ENCODE measurements around the gene SOX10.

Gene SOX10

GRCh38 chr22:37983860-37984791 lies at the start of gene SOX10:
SOX10 (minus strand) TSS chr22:37984555; CDS start chr22:37983784, 771 bp downstream.
- H3K27ac ChIP-seq (ENCODE audit: low read depth, low read length): no peak within 1 kb of the TSS
- peak within 1 kb of the TSS; percentile 60 for H3K4me3 ChIP-seq (ENCODE audit: low read depth, low read length)
- H3K4me1 ChIP-seq (ENCODE audit: control insufficient read depth, insufficient read depth, low read length): peaks cover 33% of the 10 kb centered on the region
- H3K9ac ChIP-seq (ENCODE audit: low read length): peak within 1 kb of the TSS; percentile 37
- H3K36me3 ChIP-seq (ENCODE audit: control insufficient read depth, insufficient read depth, low read length): no peaks in the 10 kb centered on the region
- no peaks in the 10 kb centered on the region for H3K9me3 ChIP-seq (ENCODE audit: control insufficient read depth, insufficient read depth, low read depth, low read length)
- peaks cover 29% of the 10 kb centered on the region for H3K27me3 ChIP-seq (ENCODE audit: control insufficient read depth, insufficient read depth, low read length)

DNA sequence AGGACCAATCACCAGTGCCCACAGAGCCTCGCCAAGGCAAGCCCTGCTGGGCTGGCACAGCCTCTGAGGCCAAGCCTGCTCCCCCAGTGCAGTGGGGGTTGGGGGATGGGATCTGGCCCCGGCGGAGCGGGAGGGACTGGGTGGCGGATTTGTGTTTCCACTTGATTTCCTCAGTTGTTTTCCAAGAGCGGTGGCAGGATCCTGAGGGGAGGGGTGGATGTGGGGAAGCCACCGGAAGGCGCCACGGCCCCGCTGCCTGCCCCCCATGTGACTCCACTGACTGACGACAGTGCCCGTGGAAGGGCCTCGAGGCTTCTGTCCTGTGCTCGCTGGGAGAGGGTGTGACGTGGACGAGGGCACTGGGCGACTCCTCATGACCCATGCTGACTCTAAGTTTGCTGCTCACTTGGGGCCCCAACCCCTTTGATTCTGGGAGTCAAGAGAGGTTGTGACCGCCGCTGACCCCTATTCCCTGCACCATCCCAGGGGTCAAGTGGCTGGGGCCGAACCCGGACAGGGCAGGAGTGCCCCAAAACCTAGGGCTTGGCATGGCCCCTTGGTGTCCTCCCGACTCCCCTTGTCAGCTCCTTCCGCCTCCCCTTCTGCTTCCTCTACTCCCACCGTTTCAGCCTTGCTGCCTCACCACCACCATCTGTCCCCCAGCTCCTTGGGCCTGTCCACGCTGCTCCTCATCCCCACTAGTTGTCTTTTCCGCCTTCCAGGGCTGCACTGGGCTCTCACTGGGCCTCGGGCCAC lies 49.3 kb upstream of the SOX10 start:
- H3K9ac ChIP-seq (ENCODE audit: low read length): peak overlapping the region; percentile 79

GRCh38 chr22:38032681-38033521 lies 48.5 kb upstream of the SOX10 start:
- Histone ChIP-seq H3K4me1 (ENCODE audit: control insufficient read depth, insufficient read depth, low read length) (peaks cover 32% of the 10 kb centered on the region), H3K36me3 (ENCODE audit: control insufficient read depth, insufficient read depth, low read length) (no peaks in the 10 kb centered on the region), H3K9me3 (ENCODE audit: control insufficient read depth, insufficient read depth, low read depth, low read length) (no peaks in the 10 kb centered on the region), H3K9ac (ENCODE audit: low read length) (no peak overlapping the region), H3K27me3 (ENCODE audit: control insufficient read depth, insufficient read depth, low read length) (no peaks in the 10 kb centered on the region), H3K4me3 (ENCODE audit: low read depth, low read length) (no peak overlapping the region), H3K27ac (ENCODE audit: low read depth, low read length) (no peak overlapping the region)

More for the DNA sequence above, 49.3 kb upstream of the SOX10 start:
- no peaks in the 10 kb centered on the region for H3K9me3 ChIP-seq (ENCODE audit: control insufficient read depth, insufficient read depth, low read depth, low read length)
- H3K4me3 ChIP-seq (ENCODE audit: low read depth, low read length): no peak overlapping the region
- no peaks in the 10 kb centered on the region for H3K36me3 ChIP-seq (ENCODE audit: control insufficient read depth, insufficient read depth, low read length)
- H3K27ac ChIP-seq (ENCODE audit: low read depth, low read length): peak overlapping the region; percentile 63
- no peaks in the 10 kb centered on the region for H3K27me3 ChIP-seq (ENCODE audit: control insufficient read depth, insufficient read depth, low read length)
- H3K4me1 ChIP-seq (ENCODE audit: control insufficient read depth, insufficient read depth, low read length): peaks cover 32% of the 10 kb centered on the region

DNA sequence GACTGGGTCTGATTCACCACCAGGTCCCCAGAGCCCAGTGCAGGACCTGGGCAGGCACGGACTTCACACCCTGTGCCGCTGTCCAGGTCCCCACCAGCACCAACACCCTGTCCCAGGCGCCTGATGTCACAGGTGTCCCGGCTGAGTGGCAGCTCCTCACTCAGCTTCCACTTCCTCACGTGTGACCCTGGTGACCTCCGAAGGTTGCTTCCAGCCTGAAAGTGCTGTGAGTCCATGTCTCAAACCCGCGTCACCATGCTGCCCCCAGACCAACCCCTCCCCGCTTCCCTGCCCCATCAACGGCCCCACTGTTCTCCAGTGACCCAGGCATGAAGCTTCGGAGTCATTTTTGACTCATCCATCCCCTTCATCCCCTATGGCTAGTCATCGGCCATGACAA lies 47.1 kb upstream of the SOX10 start:
- H3K27me3 ChIP-seq (ENCODE audit: control insufficient read depth, insufficient read depth, low read length): no peaks in the 10 kb centered on the region
- no peak overlapping the region for H3K27ac ChIP-seq (ENCODE audit: low read depth, low read length)
- no peaks in the 10 kb centered on the region for H3K9me3 ChIP-seq (ENCODE audit: control insufficient read depth, insufficient read depth, low read depth, low read length)
- no peak overlapping the region for H3K4me3 ChIP-seq (ENCODE audit: low read depth, low read length)
- no peak overlapping the region for H3K9ac ChIP-seq (ENCODE audit: low read length)
- H3K4me1 ChIP-seq (ENCODE audit: control insufficient read depth, insufficient read depth, low read length): peaks cover 32% of the 10 kb centered on the region
- H3K36me3 ChIP-seq (ENCODE audit: control insufficient read depth, insufficient read depth, low read length): no peaks in the 10 kb centered on the region

DNA sequence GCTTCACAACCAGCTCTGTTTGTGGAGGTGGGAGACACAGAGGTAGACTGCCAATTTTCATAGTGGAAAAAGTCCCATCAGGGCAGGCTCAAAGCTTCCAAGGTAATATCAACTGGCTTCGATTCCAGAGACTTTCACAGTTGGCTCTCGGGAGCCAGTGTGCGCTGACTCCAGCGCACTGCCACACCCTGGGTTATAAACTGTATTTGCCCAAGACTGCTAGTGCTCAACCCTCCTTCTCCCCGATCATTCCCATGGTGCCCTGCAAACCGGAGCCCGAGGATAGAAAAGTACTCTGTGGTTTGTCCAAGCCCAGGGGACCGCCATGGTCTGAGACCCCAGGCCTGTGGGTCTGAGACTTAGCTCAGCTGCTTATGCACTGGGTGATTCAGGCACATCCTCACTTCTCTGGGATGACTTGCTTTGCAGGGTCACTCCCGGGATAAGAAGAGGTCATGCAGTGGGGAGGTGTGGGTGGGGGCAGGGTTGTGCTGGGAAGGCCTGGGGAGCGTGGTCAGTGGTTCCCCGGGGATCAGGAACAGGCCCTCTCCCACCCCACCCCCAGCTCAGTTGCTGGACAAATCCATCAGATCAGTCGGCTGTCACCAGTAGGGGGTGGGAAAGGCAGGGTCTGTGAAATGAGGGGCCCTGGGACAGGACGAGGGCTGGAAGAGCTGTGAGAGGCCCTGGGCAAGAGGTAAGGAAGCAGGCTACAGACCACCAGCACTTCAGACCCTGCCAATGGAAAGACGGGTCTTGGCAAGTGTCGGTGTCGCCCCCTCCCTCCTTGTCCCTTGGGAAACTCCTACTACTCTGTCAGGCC lies 46.2 kb upstream of the SOX10 start:
- H3K27me3 ChIP-seq (ENCODE audit: control insufficient read depth, insufficient read depth, low read length): no peaks in the 10 kb centered on the region
- H3K4me1 ChIP-seq (ENCODE audit: control insufficient read depth, insufficient read depth, low read length): peaks cover 30% of the 10 kb centered on the region
- no peak overlapping the region for H3K9ac ChIP-seq (ENCODE audit: low read length)
- no peak overlapping the region for H3K27ac ChIP-seq (ENCODE audit: low read depth, low read length)
- no peaks in the 10 kb centered on the region for H3K9me3 ChIP-seq (ENCODE audit: control insufficient read depth, insufficient read depth, low read depth, low read length)
- no peak overlapping the region for H3K4me3 ChIP-seq (ENCODE audit: low read depth, low read length)
- no peaks in the 10 kb centered on the region for H3K36me3 ChIP-seq (ENCODE audit: control insufficient read depth, insufficient read depth, low read length)

DNA sequence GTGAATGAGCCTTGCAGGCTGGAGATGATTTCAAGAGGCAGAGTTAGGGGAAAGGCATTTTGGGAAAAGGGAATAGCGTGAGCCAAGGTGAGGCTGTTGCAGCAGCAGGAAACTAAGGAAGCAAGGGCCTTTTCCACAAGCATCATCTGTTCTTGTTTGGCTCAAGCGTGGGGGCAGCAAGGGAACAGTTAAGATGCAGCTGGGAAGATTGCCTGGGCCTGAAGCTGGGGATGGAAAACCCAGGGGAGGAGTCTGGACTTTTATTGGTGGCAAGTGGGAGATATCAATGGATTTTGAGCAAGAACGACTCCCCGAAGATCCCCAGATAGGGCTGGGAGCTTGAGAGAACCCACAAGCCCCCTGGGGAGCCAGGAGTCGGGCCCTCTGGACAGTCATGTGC lies 45.5 kb upstream of the SOX10 start:
- Histone ChIP-seq H3K27me3 (ENCODE audit: control insufficient read depth, insufficient read depth, low read length) (no peaks in the 10 kb centered on the region), H3K9ac (ENCODE audit: low read length) (no peak overlapping the region), H3K4me1 (ENCODE audit: control insufficient read depth, insufficient read depth, low read length) (peaks cover 24% of the 10 kb centered on the region), H3K4me3 (ENCODE audit: low read depth, low read length) (no peak overlapping the region), H3K27ac (ENCODE audit: low read depth, low read length) (no peak overlapping the region), H3K36me3 (ENCODE audit: control insufficient read depth, insufficient read depth, low read length) (no peaks in the 10 kb centered on the region), H3K9me3 (ENCODE audit: control insufficient read depth, insufficient read depth, low read depth, low read length) (no peaks in the 10 kb centered on the region)

DNA sequence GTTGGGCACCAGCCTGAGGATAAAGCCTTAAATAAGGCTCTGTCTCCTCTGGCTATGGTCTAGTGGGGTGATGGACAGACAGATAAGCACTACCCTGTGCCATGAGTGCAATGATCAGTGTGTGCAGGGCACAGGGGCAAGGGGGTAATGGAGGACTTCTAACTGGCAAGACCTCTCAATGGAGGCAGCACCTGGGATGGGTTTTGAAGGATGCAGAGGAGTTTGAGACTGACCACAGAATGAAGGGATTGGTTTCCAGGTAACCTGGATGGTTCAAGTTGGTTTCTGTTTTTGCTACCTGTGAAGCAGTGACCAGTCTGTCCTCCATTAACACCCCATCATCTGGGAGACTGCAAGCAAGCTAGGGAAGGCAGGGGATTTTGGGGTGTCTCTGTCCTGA lies 45.0 kb upstream of the SOX10 start:
- Histone ChIP-seq H3K27ac (ENCODE audit: low read depth, low read length) (no peak overlapping the region), H3K4me1 (ENCODE audit: control insufficient read depth, insufficient read depth, low read length) (peaks cover 20% of the 10 kb centered on the region), H3K9ac (ENCODE audit: low read length) (no peak overlapping the region), H3K36me3 (ENCODE audit: control insufficient read depth, insufficient read depth, low read length) (no peaks in the 10 kb centered on the region), H3K4me3 (ENCODE audit: low read depth, low read length) (no peak overlapping the region), H3K9me3 (ENCODE audit: control insufficient read depth, insufficient read depth, low read depth, low read length) (no peaks in the 10 kb centered on the region), H3K27me3 (ENCODE audit: control insufficient read depth, insufficient read depth, low read length) (no peaks in the 10 kb centered on the region)

GRCh38 chr22:38028344-38029130 lies 44.2 kb upstream of the SOX10 start:
- no peak overlapping the region for H3K9ac ChIP-seq (ENCODE audit: low read length)
- no peak overlapping the region for H3K4me3 ChIP-seq (ENCODE audit: low read depth, low read length)
- H3K36me3 ChIP-seq (ENCODE audit: control insufficient read depth, insufficient read depth, low read length): no peaks in the 10 kb centered on the region
- H3K27me3 ChIP-seq (ENCODE audit: control insufficient read depth, insufficient read depth, low read length): no peaks in the 10 kb centered on the region
- H3K4me1 ChIP-seq (ENCODE audit: control insufficient read depth, insufficient read depth, low read length): peaks cover 12% of the 10 kb centered on the region
- H3K27ac ChIP-seq (ENCODE audit: low read depth, low read length): no peak overlapping the region
- H3K9me3 ChIP-seq (ENCODE audit: control insufficient read depth, insufficient read depth, low read depth, low read length): no peaks in the 10 kb centered on the region

DNA sequence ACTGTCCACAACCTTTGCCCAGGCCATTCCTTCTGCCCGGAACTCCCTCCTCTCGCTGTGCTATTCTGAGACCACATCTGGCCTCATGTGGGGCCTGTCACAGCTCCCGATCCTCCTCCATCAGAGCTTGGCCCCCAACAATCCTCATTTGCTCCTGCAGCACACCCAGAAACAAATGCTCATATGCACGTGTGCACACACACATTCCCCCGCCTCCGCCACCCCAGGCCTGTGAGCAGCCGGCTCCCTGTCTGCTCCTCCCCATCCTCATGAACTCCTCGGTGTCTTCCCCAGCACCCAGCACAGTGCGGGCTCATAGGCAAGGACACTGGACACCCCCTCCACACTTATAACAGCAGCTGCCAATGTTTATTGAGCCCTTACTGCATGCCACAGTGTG lies 43.1 kb upstream of the SOX10 start:
- Histone ChIP-seq H3K27me3 (ENCODE audit: control insufficient read depth, insufficient read depth, low read length) (no peaks in the 10 kb centered on the region), H3K36me3 (ENCODE audit: control insufficient read depth, insufficient read depth, low read length) (no peaks in the 10 kb centered on the region), H3K4me3 (ENCODE audit: low read depth, low read length) (no peak overlapping the region), H3K9ac (ENCODE audit: low read length) (no peak overlapping the region), H3K27ac (ENCODE audit: low read depth, low read length) (no peak overlapping the region), H3K4me1 (ENCODE audit: control insufficient read depth, insufficient read depth, low read length) (peaks cover 10% of the 10 kb centered on the region; the same call in 1 of the 2 replicates), H3K9me3 (ENCODE audit: control insufficient read depth, insufficient read depth, low read depth, low read length) (no peaks in the 10 kb centered on the region)

All from HUES6 (cell line).